ENCODE results near the gene RPS6KB2.
A peak's percentile ranks its signal among the peaks of the same experiment; 100 is the strongest.

RPS6KB2 gene

DNA sequence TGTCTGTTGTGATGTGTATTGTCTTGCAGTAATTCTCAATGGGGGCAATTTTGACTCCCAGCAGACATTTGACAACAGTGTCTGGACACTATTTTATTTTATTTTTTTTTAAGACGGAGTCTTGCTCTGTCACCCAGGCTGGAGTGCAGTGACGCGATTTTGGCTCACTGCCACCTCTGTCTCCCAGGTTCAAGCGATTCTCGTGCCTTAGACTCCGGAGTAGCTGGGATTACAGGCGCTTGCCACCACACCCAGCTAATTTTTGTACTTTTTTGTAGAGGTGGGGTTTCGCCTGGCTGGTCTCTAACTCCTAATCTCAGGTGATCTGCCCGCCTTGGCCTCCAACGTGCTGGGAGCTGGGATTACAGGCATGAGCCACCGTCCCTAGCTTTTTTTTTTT, 1.4 kb downstream of the RPS6KB2 start:
- no peak for DNase-seq

DNA sequence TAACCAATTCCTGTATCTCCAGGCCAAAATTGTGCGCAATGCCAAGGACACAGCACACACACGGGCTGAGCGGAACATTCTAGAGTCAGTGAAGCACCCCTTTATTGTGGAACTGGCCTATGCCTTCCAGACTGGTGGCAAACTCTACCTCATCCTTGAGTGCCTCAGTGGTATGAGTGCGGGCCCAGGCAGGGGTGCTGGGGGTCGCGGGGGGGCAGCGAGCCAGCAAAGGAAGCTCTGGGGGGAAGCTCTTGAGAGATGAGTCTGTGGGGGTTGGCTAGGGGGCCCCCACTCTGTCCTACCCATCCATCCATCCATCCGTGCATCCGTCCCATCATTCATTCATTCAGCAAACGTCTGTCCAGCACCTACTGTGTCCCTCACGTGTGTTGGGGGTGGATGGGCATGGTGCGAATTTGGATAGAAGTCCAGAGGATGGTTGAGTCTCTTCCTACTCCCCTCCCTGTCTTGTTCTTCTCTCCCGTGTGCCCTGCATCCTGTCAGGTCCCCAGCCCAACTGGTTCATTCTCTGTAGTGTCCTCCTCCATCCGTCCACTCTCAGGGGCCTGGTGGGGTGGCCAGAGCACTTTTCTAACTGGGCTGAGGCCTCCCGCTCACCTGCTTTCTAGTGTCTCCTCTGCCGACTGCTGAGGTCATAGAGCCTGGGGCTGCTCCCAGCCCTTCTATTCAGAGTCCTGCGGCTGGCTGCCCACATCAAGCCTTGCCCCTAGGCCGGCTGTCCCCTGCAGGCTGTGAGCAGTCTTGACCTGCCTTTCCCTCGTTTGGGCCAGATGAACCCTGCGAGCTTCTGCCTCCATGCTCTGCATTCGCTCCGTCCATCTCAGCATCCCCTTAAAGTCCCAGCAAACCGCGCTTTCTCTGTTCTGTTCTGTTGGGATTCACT, 3.3 kb downstream of the RPS6KB2 start:
- DNase-seq = no peak

DNA sequence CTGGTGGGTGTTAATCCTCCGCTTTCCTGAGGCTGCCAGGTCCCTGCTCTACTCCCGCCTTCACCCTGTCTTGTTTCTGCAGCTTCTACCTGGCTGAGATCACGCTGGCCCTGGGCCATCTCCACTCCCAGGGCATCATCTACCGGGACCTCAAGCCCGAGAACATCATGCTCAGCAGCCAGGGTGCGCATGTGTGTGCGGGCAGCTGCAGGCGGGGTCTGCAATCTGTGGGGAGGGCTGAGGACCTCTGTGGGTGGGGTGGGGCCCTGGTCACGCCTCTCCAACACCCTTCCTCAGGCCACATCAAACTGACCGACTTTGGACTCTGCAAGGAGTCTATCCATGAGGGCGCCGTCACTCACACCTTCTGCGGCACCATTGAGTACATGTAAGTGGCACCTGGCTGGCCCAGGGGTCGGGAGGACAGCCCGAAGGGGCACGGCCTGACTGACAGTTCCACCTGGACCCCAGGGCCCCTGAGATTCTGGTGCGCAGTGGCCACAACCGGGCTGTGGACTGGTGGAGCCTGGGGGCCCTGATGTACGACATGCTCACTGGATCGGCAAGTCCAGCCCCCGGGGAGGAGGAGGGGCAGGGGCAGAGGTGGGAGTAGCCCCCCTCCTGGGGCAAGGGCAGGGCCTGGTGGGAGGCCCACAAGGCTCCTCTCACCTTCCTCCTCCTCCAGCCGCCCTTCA, 4.5 kb downstream of the RPS6KB2 start:
- DNase-seq = peak; percentile 61

DNA sequence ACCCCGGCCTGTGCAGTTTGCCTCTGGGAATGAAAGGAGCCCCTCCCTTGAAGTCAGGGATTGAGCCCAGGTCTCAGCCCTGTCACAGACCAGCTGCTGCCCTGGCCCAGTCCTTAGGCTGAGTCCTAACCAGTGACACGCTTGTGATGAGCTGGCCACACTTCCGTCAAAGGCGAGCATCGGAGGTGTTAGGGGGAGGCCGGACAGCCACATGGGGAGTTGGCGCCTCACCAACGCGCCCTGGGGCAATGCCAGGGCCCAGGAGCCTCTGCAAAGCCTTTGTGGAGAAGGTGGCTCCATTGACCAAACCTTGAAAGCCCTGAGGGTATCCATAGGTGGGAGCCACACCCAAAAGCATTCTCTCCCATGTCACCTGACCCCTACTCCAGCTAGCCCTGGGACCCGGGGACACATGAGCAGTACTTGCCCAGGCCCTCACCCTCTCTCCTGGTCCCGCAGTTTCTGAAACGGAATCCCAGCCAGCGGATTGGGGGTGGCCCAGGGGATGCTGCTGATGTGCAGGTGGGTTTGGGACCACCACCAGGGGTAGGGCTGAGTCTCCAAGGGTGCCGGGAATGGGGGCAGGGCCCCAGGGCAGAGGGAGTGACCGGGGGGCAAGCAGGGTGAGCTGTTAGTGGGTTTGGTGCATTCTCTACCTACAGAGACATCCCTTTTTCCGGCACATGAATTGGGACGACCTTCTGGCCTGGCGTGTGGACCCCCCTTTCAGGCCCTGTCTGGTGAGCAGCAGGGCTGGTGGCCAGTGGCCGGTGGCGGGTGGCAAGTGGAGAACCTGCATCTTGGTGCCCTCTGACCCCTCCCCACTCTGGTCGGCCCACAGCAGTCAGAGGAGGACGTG, 5.5 kb downstream of the RPS6KB2 start:
- peak; percentile 78 for DNase-seq

DNA sequence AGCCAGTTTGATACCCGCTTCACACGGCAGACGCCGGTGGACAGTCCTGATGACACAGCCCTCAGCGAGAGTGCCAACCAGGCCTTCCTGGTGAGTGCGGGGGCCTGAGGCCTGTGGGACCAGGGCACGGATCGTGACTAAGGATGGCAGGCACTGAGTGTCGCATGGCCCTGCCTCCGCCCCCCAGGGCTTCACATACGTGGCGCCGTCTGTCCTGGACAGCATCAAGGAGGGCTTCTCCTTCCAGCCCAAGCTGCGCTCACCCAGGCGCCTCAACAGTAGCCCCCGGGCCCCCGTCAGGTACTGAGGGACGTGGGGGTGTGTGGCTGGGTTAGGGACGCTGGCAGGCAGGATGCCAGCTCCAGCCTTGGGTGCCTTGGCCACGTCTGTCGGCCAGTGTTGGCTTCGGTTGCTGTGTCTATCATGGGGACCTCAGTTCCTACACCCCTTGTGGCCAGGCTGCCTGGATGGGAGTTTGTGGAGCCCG, 6.1 kb downstream of the RPS6KB2 start:
- DNase-seq = peak; percentile 86

DNA sequence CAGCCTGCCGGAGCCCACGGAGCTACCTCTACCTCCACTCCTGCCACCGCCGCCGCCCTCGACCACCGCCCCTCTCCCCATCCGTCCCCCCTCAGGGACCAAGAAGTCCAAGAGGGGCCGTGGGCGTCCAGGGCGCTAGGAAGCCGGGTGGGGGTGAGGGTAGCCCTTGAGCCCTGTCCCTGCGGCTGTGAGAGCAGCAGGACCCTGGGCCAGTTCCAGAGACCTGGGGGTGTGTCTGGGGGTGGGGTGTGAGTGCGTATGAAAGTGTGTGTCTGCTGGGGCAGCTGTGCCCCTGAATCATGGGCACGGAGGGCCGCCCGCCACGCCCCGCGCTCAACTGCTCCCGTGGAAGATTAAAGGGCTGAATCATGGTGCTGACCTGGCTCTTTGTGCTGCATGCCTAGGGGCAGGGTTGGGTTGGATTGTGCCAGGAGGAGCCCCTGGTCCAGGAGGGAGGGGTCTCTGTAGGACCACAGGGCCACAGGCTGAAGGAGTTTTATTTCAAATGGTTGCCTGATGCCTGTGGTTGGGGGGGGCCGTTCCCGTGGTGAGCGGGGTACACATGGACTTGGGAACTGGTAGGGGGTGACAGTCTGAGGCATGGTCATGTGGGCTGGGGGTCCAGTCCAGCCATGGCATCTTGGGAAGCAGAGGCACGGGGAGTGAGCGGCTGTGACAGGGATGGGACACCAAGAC, 6.9 kb downstream of the RPS6KB2 start:
- DNase-seq = peak; percentile 81

DNA sequence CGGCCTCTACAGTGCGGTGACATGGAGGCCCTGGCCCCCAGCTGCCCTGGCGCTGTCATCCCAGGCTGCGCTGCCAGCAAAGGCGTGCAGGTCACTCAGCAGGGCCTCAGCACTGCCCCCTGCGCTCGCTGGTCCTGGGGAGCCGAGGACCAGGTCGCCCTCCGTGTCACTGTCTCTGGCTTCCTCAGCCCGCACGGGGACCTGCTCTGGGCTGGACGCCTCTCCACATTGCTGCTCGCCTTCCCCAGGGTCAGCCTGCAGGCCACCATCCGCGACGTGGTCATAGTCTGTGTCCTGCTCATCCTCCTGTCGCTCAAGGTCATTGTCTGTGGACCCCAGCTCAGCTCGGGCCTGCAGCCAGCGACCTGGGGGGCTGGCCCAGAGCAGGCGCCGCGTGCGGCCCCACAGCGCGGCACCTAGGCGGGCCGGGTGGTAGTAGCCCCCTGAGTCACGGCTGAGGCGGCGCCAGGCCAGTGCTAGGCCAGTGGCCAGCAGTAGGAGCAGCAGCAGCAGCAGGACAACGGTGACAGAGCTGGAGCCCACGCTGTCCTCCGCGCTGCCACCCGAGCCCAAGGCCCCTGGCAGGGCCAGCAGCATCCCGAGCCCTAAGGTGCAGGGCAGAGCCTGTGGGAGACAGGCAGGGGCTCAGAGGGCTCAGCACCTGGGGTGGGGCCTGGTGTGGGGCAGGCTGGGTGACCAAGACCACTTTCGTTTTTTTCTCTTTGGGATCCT, 7.6 kb downstream of the RPS6KB2 start:
- peak; percentile 77 for DNase-seq

DNA sequence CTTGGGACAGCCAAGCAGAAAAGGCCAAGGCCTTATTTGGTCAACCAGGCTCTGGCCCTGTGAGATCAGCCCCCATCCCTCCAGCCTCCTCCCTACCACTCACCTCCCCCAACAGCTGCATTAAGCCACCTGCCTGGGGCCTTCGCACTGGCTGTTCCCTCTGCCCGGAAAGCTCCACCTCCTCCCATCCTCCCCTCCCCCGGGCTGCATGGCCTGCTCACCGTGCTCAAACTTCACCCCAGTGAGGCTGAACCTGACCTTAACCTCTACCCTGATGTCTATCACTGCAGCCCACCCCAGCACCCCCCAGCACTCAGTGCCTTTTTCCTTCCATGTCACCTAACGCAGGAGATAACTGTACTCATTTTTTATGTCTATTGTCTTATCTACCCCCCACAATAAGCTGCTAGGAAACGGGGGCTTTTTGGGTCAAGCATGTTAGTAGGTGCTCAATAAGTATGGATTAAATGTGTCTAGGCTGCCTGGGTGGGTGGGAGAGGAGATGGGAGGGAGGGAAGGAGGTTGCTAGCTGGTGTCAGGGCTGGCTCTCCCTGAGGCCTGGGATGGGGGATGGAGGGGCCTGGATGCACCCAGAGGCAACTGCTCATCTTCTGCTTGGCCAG, 8.3 kb downstream of the RPS6KB2 start:
- DNase-seq = peak; percentile 88

DNA sequence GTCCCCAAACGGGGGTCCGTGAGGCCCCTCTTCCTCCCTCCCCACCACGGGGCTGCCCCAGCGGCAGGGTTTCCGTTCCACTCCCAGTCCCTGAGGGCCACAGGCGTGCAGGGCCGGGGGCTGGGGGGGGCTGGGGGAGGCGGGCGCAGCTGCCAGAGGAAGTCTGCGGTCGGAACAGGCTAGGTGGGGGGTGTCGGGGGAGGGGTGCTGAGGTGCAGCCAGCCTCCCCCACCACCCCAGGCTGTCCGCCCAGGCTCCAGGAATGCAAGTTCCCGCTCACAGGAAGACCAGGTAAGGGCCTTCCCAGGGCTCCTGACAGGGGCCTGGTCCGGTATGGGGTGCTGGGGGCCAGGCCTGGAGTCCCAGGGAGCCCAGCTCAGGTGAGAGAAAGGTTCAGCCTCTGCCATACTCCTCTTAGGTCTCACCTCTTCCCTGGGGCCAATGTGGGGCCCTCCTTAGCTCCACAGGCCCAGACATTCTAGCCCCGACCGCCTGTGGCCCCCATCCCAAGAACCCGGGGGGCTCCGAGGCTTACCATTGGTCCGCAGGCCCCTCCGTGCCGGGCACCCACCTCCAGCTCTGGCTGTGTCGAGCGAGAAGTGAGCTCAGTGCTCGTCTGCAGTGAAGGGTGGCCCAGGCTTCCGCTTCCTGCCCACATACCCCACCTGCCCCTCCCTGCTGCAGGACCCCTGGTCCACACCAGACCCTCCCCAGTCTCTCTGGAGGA, 9.0 kb downstream of the RPS6KB2 start, which contains the start of gene PTPRCAP:
PTPRCAP (minus strand) TSS at position 601 of the 727 bp plus-strand sequence; CDS start at position 538, 63 bp downstream.
- peak; percentile 90 for DNase-seq

DNA sequence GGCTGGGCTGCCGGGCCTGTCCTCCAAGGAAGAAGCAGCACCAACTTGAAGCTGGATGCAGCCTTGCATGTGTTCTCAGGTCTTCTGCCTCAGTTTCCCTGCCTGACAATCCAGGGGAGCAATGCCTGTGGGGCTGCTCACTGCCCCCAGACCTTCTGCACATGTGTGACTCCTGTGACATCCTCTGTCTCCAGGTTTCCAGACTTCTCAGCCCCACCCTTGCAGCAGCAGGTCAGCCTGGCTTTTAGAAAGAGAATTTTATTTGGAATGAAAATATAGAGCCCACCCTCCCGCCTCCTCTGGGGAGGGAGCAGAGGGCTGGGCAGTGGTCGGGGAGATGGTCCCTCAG, 9.5 kb downstream of the RPS6KB2 start:
- DNase-seq = no peak

DNA sequence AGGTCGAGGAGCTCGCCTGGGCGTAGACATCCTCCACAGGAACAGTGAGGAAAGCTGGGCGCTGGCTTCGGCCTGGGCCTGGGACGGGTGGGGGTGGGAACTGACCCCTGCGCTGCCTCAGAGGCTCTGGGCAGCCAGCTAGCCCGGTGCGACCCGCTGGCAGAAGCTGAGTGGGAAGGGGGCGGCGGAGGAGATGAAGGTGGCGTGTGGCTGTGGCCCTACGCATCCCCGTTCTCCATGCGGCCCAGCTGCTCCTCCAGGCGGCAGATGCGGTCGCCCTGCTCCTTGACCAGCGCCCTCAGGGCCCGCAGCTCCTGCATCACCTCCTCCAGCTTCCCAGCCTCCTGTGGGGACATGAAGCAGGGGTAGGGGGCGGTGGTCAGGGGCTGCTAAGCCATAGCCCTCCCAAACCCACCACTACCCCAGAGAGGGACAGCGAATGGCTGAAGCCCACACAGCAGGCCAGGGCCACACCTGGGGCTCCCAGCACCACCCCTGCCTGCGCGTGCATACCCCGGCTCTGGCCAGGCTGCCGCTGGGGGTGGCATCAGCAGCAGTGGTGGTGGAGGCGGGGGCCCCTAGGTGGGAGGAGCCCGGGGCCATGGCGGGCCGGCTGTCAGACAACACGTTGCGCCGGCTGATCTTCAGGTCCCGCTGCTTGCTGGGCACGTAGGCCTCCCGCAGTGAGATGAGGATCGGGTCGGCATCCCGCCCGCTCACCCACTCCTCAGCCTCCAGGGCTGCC, 10.0 kb downstream of the RPS6KB2 start:
- DNase-seq = peak; percentile 90

DNA sequence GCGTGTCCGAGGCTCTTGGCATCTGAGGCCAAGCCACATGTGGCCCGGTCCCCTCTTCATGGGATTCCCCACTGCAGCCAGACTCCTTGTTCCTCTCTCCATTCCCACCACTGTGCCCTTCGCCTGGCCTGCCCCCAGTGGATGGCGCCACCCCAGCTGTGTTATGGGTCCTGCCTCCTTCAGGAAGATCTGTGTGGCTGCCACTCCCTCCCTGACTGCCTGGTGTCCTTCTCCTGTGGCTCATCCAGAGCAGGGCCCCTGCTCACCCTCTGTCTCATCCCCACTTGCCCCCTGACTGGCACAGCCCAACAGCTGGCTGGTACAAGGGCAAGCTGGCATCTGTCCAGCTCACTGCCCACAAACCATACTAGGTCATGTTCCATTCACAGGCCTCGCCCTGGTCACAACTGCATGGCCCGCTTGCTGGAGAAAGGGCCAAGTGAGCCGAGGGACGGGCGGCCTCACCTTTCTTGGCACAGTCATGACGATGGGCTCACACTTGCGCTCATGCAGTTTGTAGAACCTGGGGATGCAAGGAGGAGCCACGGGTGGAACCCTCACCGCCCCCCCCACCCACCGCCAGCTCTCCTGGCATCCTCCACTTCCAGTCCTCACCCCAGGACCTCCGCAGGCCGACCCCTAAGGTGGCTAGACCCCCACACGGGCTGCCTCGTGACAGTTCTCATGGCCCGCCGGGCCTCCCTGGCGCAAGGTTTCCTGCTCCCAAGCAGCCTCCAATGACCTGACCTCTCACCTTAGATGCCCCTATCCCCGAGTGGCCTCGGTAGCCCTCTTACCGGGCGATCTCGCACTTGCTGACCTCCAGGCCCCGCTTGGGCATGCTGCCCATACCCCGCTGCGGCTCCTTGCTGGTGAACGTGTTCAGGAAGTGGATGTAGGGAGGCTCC, 11.3 kb downstream of the RPS6KB2 start:
- DNase-seq = peak; percentile 77

DNA sequence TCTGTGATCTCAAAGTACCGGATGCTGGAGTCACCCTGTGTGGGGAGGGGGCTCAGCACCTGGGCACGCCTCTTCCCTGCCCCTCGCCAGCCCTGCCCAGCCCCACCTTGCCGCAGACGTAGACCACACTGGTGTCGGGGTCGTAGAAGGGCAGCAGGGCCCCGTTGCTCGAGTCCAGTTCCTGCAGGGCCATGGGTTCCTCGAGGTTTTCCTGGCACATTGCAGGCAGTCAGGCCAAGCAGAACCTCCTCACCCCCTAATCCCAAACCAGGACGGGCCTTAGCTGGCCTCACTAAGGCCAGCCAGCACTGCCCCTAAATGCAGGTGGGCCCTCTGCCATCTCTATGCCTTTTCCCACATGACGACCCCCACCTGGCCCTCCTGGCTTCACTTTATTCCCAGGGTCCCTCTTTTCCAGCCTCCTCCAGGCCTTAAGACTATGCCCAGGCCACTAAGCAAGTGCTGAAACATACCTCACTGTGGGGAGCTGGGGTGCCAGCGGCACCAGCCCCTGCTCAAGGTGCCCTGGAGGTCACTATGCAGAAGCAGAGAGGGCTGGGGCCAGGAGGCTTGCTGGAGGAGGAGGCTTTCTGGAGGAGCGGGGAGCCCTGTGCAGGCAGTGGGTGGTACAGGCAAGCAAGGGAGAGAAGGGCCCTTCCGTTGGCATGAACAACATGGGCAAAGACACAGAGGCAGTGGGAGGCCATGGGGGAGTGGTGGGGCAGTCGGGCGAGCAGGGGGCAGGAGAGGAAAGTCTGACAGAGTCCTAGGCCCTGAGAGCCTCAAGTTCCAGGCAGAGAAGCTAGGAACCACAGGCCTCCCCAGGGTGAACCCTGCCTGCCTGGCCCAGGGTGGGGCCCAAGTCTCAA, 12.2 kb downstream of the RPS6KB2 start:
- DNase-seq = peak; percentile 72

DNA sequence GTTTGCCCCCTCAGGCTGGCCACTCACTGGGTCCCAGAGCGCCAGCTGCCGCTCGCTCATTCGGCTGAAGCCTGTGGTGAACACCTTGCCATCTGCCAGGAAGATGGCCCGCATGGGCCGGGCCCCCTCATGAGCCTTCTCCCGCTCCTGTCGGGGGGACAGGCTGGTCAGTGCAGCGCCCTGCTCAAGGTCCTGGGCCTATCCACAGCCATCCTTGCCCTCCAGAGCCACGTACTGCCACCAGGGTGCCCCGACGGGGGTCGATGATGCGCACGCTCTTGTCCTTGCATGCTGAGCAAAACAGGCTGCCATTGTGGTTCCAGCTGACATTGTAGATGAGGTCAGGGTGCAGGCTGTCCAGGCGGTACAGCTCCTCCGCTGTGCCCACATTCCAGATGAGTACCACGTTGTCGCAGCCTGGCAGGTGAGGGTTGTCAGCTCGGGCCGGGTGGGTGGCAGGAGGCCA, 12.8 kb downstream of the RPS6KB2 start:
- DNase-seq = no peak

DNA sequence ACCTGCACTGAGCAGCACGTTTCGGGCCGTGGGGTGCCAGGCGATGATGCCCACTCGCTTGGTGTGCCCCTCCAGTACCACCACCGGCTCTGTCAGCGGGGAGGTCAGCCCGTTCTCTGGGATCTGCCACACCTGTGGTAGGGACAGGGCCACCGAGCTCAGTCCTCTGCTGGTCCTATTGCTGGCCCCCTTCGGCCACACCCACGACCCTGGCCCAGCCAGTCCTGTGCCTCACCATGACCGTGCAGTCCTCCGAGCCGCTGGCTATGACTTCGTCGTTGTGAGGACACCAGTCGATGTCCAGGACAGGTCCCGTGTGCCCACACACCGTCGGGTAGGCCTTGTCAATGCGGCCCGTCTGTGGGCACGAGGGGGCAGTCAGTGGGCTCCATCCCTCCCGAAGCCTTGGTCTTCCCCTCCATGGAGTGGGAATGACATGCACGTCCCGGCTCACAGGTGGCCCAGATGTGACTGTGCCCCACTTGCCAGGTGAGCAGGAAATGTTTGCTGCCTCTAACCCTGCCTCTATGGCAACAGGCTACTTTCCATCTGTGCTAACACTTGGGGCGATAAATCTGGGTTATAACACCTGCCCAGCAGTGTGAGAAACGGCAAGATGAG, 13.5 kb downstream of the RPS6KB2 start:
- DNase-seq = no peak

DNA sequence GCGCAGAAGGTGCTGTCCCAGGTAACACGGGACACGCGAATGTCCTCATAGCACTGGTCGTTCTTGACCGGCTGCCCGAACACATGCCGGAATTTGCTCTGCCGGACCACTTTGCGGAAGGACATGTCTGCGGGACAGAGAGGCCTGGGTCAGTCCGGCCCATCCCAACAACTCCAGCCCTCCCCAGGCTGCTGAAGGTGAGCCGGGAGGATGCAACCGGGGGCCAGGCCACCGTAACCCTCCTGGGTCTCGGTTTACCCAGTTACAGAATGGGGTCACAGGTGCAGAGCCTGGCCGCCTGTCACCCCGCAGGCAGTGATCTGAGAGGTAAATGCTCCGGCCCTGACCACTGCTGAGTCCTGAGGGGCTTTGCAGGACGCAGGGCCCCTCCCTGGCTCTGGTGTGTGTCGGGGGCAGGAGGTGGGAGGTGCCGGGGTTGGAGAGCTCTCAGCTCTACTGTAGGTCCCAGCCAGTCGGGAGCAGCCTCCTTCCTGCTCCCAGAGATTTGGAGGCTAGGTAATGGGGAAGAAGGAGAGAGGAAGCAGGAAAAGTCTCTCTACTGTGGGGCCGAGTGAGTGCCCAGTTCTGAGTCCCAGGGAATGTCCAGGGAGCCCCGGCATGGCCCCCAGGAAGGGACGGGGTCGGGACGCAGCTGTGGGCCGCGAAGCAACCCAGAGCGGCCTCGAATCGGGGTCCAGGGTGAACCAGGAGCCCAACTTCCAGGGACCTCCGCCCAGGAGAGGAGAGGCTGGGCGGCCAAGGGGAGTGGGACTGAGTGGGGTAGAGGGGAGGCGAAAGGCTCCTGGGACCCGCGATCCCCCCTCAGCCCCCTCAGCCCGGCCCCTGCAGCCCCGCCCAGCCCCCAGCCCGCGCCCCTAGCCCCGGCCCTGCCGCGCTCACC, 14.5 kb downstream of the RPS6KB2 start:
- DNase-seq = no peak
